Activated CD4-positive, alpha-beta T cell treated with anti-CD3 and anti-CD28 coated beads, Interleukin-10, Interleukin-2, amounts not matched to agents 100 ng/mL and 50 ng/mL, durations not matched to agents 16 hours and 8 hours (primary cell): ENCODE results near the gene SKP2.
"Not testable (repeated sequence)": the region's sequence is repeated elsewhere in the genome, so short reads cannot be mapped to it uniquely, and the experiment has no call there.

Experiments
- DNase-seq: peaks from one replicate; pipeline ENCODE4 v3.0.0-alpha.2; 2020

The SKP2 gene

GRCh38 chr5:36158144-36158543, 6.2 kb downstream of the SKP2 start:
- DNase-seq: no peak

- no peak for DNase-seq
These were observed 8.7 kb downstream of the SKP2 start for GRCh38 chr5:36160617-36161016.

- DNase-seq: peak; percentile 18
These were observed 9.4 kb downstream of the SKP2 start for GRCh38 chr5:36161361-36161760.

GRCh38 chr5:36162810-36163486, 11.0 kb downstream of the SKP2 start:
- no peak for DNase-seq

GRCh38 chr5:36164461-36164860, 12.6 kb downstream of the SKP2 start:
- no peak for DNase-seq

DNA sequence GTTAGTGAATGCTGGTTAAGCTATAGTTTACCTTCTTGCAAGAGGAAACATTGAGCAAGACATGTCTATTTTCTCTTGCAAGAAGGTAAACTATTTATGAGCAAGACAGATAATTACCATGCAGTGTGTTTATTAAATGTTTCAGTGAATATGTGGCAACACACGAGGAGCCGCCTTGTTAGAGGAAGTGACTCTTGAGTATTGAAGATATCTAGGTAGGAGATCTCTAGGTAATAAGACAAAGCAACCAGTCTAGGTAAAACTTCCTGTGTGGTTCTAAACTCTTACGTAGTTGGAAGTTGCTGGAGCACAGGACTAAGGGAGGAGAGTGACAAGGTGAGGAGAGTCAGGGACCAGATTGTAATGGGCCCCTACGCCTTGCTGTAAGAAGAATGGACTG, 16.8 kb downstream of the SKP2 start:
- DNase-seq: no peak

GRCh38 chr5:36170832-36171424, 19.0 kb downstream of the SKP2 start:
- no peak for DNase-seq

DNA sequence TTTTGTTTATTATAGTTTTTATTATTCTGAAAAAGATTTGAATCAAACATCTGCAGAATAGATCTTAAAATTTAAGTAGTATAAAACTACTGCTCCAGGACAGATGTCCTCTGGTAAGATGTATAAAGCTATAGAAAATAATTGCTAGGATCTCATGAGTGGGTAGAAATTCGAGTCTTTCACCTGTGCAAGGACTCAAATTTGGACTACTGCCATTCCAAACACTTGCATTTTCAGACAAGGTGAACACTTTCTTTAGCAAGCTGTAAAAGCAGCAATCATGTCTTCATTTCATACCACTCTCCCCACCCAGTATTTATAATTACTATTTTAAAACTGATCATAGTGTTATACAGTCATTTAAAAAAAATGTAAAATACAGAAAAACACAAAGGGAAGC, 20.7 kb downstream of the SKP2 start:
- DNase-seq: no peak

GRCh38 chr5:36173426-36173825, 21.5 kb downstream of the SKP2 start:
- DNase-seq: no peak

DNA sequence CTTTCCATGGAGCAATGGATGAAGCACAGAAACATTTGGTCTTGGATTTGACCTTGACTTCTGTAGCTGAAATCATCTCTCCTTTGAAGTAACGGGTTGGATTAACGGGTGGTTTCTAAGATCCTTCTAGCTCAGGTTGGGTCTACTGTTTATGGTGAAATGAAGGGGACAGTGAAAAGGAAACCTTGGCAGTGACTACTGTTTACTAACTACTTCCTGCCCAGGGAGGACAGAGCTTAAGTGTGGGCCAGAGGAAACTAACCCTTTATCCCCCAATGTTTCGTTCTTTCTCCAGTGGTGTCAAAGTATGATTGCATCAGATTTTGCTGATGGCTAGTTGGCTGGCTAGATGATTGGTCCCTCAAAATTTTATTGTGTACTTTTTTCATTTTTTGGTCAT, 22.2 kb downstream of the SKP2 start:
- DNase-seq: no peak

- DNase-seq: no peak
These were observed 23.1 kb downstream of the SKP2 start for GRCh38 chr5:36175043-36175442.

DNA sequence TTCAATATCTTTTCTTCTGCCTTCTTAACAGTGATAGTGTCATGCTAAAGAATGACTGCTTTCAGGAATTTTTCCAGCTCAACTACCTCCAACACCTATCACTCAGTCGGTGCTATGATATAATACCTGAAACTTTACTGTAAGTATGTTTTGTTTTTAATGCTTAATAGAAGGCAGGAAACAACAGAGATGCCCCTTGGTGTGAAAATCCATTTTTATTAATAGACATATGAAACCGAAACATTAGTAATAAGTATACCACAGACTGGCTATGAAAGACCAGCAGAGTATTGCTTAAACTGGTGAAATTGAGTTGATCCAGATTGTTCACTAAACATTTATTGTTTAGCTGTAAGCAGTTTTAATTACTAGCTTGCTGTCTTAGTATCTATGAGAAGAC, 25.2 kb downstream of the SKP2 start:
- DNase-seq: peak; percentile 7

- DNase-seq: no peak
These were observed 26.0 kb downstream of the SKP2 start for GRCh38 chr5:36177715-36178523.

DNA sequence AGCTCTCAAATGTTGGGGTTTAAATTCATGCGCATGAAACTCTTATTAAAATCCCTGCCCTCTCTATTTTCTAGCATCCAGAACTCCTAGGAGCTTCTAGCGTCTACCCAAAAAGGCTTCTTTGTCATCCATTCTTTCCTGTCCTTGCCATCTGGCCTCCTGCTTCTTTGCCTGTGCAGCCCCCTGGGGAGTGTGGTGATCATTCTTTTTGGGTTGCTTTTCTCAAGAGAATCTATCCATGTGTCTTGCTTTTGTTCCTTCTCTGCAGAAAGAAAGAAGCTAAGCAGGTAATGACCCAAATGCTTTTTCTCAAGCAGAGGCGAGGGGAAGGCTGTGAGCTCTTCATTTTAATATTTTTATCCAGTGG, 26.6 kb downstream of the SKP2 start:
- DNase-seq: no peak

GRCh38 chr5:36179950-36180349, 28.0 kb downstream of the SKP2 start:
- no peak for DNase-seq

DNA sequence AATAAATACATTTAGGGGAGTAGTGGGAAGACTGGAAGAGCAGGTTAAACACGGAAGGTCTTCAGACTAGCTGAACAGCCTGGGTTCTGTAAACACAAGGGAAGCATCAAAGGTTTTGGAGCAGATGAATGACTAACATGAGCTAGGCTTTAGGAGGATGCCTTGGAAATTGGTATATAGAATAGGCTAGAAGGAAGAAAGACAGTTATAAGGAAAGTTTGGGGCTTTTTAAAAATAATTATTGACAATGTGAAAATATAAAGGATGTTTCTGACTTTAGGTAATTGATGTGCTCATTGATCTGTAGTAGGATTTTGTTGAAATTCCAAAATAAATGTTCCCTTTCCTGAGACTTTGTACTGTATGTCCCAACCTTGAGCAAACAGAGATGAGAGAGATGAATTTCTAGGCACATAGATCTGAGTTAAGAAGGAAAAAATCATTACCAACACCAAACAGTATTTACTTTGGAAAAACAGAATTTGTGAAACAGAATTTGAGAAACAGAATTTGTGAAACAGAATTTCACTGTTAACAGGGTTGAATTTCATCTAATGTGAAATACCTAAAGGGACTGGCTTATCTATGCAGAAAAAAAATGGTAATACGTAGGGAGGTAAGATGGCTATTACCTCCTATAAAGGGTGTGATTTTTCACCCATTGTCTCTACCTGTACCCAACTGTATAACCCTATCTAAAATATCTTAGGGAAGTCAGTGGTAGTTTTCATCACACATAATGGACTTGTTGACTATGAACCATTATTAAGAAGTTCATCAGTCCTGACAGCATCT, 28.8 kb downstream of the SKP2 start:
- DNase-seq: no peak

DNA sequence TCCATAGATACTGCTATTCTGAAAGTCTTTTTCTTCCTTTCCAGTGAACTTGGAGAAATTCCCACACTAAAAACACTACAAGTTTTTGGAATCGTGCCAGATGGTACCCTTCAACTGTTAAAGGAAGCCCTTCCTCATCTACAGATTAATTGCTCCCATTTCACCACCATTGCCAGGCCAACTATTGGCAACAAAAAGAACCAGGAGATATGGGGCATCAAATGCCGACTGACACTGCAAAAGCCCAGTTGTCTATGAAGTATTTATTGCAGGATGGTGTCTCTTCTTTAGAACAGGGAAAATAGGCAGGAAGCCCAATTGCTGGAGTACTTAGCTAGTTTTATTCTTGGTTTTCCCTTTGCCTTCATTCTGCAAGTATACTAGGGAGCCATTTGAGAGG, 29.9 kb downstream of the SKP2 start:
- no peak for DNase-seq

DNA sequence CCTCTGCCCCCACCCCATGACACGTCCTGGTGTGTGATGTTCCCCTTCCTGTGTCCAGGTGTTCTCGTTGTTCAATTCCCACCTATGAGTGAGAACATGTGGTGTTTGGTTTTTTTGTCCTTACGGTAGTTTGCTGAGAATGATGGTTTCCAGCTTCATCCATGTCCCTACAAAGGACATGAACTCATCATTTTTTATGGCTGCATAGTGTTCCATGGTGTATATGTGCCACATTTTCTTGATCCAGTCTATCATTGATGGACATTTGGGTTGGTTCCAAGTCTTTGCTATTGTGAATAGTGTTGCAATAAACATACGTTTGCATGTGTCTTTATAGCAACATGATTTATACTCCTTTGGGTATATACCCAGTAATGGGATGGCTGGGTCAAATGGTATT, 32.5 kb downstream of the SKP2 start:
- not testable (repeated sequence) for DNase-seq

GRCh38 chr5:36193746-36194145, 41.8 kb downstream of the SKP2 start:
- DNase-seq: no peak

GRCh38 chr5:36198281-36198680, 46.4 kb downstream of the SKP2 start:
- DNase-seq: no peak

- not testable (repeated sequence) for DNase-seq
These were observed 46.9 kb downstream of the SKP2 start for GRCh38 chr5:36198783-36199182.

DNA sequence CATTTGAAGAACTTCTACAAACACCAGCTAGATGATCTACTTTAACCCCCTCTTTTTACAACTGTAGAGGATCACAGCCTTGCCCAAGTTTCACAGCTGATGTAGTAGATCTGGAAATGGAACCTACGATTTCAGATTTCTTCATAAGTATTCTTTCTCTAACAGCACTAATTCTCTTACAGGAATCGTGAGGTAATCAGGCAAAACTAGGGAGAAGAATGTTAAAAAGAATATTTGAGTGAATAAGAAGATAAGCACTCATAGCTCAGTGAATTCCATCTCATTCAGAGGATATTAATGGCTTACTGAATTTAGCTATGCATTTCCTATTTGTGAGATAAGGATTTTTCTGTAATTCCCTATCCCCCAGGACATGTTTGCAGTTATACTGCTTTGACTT, 47.7 kb downstream of the SKP2 start:
- no peak for DNase-seq

DNA sequence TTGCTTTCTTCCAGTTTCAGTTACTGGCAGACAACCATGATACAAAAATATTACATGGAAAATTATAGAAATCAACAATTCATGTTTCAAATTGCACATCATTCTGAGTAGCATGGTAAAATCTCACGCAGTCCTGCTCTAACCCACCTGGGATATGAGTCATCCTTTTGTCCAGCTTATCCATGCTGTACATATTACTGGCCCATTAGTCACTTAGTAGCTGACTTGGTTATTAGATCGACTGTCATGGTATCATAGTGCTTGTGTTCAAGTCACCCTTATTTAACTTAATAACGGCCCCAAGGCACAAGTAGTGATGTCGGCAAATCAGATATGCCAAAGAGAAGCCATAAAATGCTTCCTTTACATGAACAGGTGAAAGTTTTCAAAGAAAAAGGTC, 48.6 kb downstream of the SKP2 start:
- no peak for DNase-seq
